IPS-NIHi7 (cell line): Measurements from ENCODE around the gene PRRC2C.
"Not testable (repeated sequence)": the region's sequence is repeated elsewhere in the genome, so short reads cannot be mapped to it uniquely, and the experiment has no call there.

Experiments
- DNase-seq: peaks from one replicate; pipeline ENCODE4 v3.0.0; 2012; ENCODE audit warnings: mixed read lengths; ENCODE audit errors: extremely low spot score

PRRC2C gene

GRCh38 chr1:171500803-171501202 lies 15.5 kb downstream of the PRRC2C start:
- DNase-seq, result no peak

GRCh38 chr1:171501305-171502024 lies 16.1 kb downstream of the PRRC2C start:
- no peak for DNase-seq

GRCh38 chr1:171506525-171507304 lies 21.4 kb downstream of the PRRC2C start:
- DNase-seq, result peak; percentile 10

GRCh38 chr1:171507435-171507834 lies 22.1 kb downstream of the PRRC2C start:
- DNase-seq, result no peak

GRCh38 chr1:171509191-171509590 lies 23.9 kb downstream of the PRRC2C start:
- DNase-seq, result no peak

- no peak for DNase-seq
Observed at GRCh38 chr1:171513743-171514142, 28.4 kb downstream of the PRRC2C start.

- no peak for DNase-seq
Observed at GRCh38 chr1:171515299-171515698, 30.0 kb downstream of the PRRC2C start.

- DNase-seq, result no peak
Observed at GRCh38 chr1:171515741-171516140, 30.4 kb downstream of the PRRC2C start.

- no peak for DNase-seq
Observed at GRCh38 chr1:171521567-171521966, 36.2 kb downstream of the PRRC2C start.

- DNase-seq, result no peak
Observed at GRCh38 chr1:171530676-171531075, 45.3 kb downstream of the PRRC2C start.

GRCh38 chr1:171532520-171532919 lies 47.2 kb downstream of the PRRC2C start:
- no peak for DNase-seq

GRCh38 chr1:171545523-171545922 lies 60.2 kb downstream of the PRRC2C start:
- DNase-seq, result no peak

GRCh38 chr1:171550050-171550449 lies 64.7 kb downstream of the PRRC2C start:
- DNase-seq, result no peak

GRCh38 chr1:171550598-171551100 lies 65.3 kb downstream of the PRRC2C start:
- not testable (repeated sequence) for DNase-seq

GRCh38 chr1:171553960-171554359 lies 68.6 kb downstream of the PRRC2C start:
- DNase-seq, result not testable (repeated sequence)

GRCh38 chr1:171563675-171564074 lies 78.3 kb downstream of the PRRC2C start:
- no peak for DNase-seq

GRCh38 chr1:171566467-171566866 lies 81.1 kb downstream of the PRRC2C start:
- peak; percentile 12 for DNase-seq

- DNase-seq, result no peak
Observed at GRCh38 chr1:171570295-171570694, 85.0 kb downstream of the PRRC2C start.

GRCh38 chr1:171576144-171576543 lies 90.8 kb downstream of the PRRC2C start:
- DNase-seq, result no peak

- no peak for DNase-seq
Observed at GRCh38 chr1:171581226-171581625, 95.9 kb downstream of the PRRC2C start.

GRCh38 chr1:171581766-171582165 lies 96.4 kb downstream of the PRRC2C start:
- no peak for DNase-seq

GRCh38 chr1:171582589-171582988 lies 97.3 kb downstream of the PRRC2C start:
- DNase-seq, result no peak
